MM.1S (cell line): ENCODE data around the gene NEK11.

Source experiments
- DNase-seq: peaks from one replicate; pipeline ENCODE4 v3.0.0-alpha.2; 2015
- H2AFZ ChIP-seq: fragments of 300-600 bp; sonication (generic); 2 replicates; pipeline ENCODE4 v1.6.0; 2016; ENCODE audit warnings: antibody characterized with exemption, low read length
- H3F3A ChIP-seq: fragments of 300-600 bp; sonication (generic); 2 replicates; pipeline ENCODE4 v1.6.1; 2016; ENCODE audit warnings: mild to moderate bottlenecking, antibody characterized with exemption, low read length, moderate library complexity, mixed read lengths; ENCODE audit not compliant: insufficient read depth
- H3K27ac ChIP-seq: fragments of 300-600 bp; sonication (generic); 2 replicates; pipeline ENCODE4 v1.5.1; 2016; ENCODE audit warnings: mild to moderate bottlenecking, low read length
- H3K27me3 ChIP-seq: fragments of 300-600 bp; sonication (generic); replicated peaks from 2 replicates; pipeline ENCODE4 v1.6.0; 2016; ENCODE audit warnings: low read length; ENCODE audit not compliant: insufficient read depth
- H3K36me3 ChIP-seq: fragments of 300-600 bp; sonication (generic); replicated peaks from 2 replicates; pipeline ENCODE4 v1.6.1; 2016; ENCODE audit warnings: mild to moderate bottlenecking, low read length, mixed read lengths; ENCODE audit not compliant: insufficient read depth
- H3K4me1 ChIP-seq: fragments of 300-600 bp; sonication (generic); 2 replicates; pipeline ENCODE4 v1.6.1; 2016; ENCODE audit warnings: low read length, mixed read lengths
- H3K4me2 ChIP-seq: fragments of 300-600 bp; sonication (generic); 2 replicates; pipeline ENCODE4 v1.6.0; 2016; ENCODE audit warnings: low read depth, low read length
- H3K4me3 ChIP-seq: fragments of 300-600 bp; sonication (generic); 2 replicates; pipeline ENCODE4 v1.5.1; 2016; ENCODE audit warnings: low read length, mixed read lengths
- H3K79me2 ChIP-seq: fragments of 300-600 bp; sonication (generic); 2 replicates; pipeline ENCODE4 v1.6.1; 2016; ENCODE audit warnings: mixed run types, low read length, mixed read lengths
- H3K9ac ChIP-seq: fragments of 300-600 bp; sonication (generic); 2 replicates; pipeline ENCODE4 v1.6.1; 2016; ENCODE audit warnings: low read length, mixed read lengths
- H3K9me2 ChIP-seq: fragments of 300-600 bp; sonication (generic); replicated peaks from 2 replicates; pipeline ENCODE4 v1.6.1; 2016; ENCODE audit warnings: mild to moderate bottlenecking, low read length, mixed read lengths; ENCODE audit not compliant: insufficient read depth
- H3K9me3 ChIP-seq: fragments of 300-600 bp; sonication (generic); replicated peaks from 2 replicates; pipeline ENCODE4 v1.6.1; 2016; ENCODE audit warnings: mild to moderate bottlenecking, low read length, mixed read lengths; ENCODE audit not compliant: insufficient read depth
- H4K20me1 ChIP-seq: fragments of 300-600 bp; sonication (generic); 2 replicates; pipeline ENCODE4 v1.6.1; 2016; ENCODE audit warnings: mild to moderate bottlenecking, low read length, moderate library complexity, mixed read lengths; ENCODE audit not compliant: insufficient read depth
- CTCF ChIP-seq: fragments of 300-600 bp; sonication (generic); IDR thresholded peaks from 2 replicates; pipeline ENCODE4 v1.5.1; 2016; ENCODE audit warnings: antibody characterized with exemption, low read length, mixed read lengths
- EZH2 ChIP-seq: fragments of 300-600 bp; sonication (generic); optimal IDR thresholded peaks from 2 replicates; pipeline ENCODE3; 2017; ENCODE audit warnings: low read depth, mild to moderate bottlenecking, antibody characterized with exemption, low read length, mixed read lengths
- EZH2phosphoT487 ChIP-seq: fragments of 300-600 bp; sonication (generic); IDR thresholded peaks from 2 replicates; pipeline ENCODE4 v1.6.1; 2018; ENCODE audit warnings: antibody characterized with exemption, low read length

NEK11 gene

GRCh38 chr3:131349454-131349853 lies 322.8 kb downstream of the NEK11 start:
- H3K27me3 ChIP-seq: no peaks in the 10 kb centered on the region
- H3K9me2 ChIP-seq: no peaks in the 10 kb centered on the region
- no peak overlapping the region for H3K4me2 ChIP-seq
- H3K4me3 ChIP-seq: no peak overlapping the region
- peaks cover 21% of the 10 kb centered on the region for H3K4me1 ChIP-seq
- no peaks in the 10 kb centered on the region for H3F3A ChIP-seq
- TF ChIP-seq EZH2 (no peak), EZH2phosphoT487 (no peak), CTCF (no peak)
- no peak overlapping the region for H2AFZ ChIP-seq
- H3K9me3 ChIP-seq: no peaks in the 10 kb centered on the region
- H3K36me3 ChIP-seq: no peaks in the 10 kb centered on the region
- DNase-seq: no peak
- no peak overlapping the region for H3K27ac ChIP-seq
- no peak overlapping the region for H3K9ac ChIP-seq
- H3K79me2 ChIP-seq: no peaks in the 10 kb centered on the region
- no peaks in the 10 kb centered on the region for H4K20me1 ChIP-seq

GRCh38 chr3:131349946-131350347 lies 323.3 kb downstream of the NEK11 start:
- Histone ChIP-seq H3K79me2 (no peaks in the 10 kb centered on the region), H3K27me3 (no peaks in the 10 kb centered on the region), H4K20me1 (no peaks in the 10 kb centered on the region), H2AFZ (no peak overlapping the region), H3K9ac (no peak overlapping the region), H3K36me3 (no peaks in the 10 kb centered on the region), H3F3A (no peaks in the 10 kb centered on the region), H3K4me1 (peaks cover 21% of the 10 kb centered on the region), H3K9me3 (no peaks in the 10 kb centered on the region), H3K4me2 (no peak overlapping the region), H3K4me3 (no peak overlapping the region), H3K9me2 (no peaks in the 10 kb centered on the region), H3K27ac (no peak overlapping the region)
- TF ChIP-seq EZH2 (no peak), CTCF (no peak), EZH2phosphoT487 (no peak)
- DNase-seq: no peak

GRCh38 chr3:131350506-131350905 lies 323.8 kb downstream of the NEK11 start:
- Histone ChIP-seq H3K36me3 (no peaks in the 10 kb centered on the region), H3K79me2 (no peaks in the 10 kb centered on the region), H3K9ac (no peak overlapping the region), H2AFZ (no peak overlapping the region), H3K4me3 (no peak overlapping the region), H3K27me3 (no peaks in the 10 kb centered on the region), H3K9me2 (no peaks in the 10 kb centered on the region), H3F3A (no peaks in the 10 kb centered on the region), H3K4me1 (peaks cover 21% of the 10 kb centered on the region), H3K4me2 (no peak overlapping the region), H3K9me3 (no peaks in the 10 kb centered on the region), H3K27ac (no peak overlapping the region), H4K20me1 (no peaks in the 10 kb centered on the region)
- DNase-seq: no peak
- TF ChIP-seq EZH2: no peak
- TF ChIP-seq EZH2phosphoT487: no peak
- no peak for TF ChIP-seq CTCF
